HG02623 (cell line): Measurements from ENCODE around the gene KAT2B.

ENCODE experiments used
- ATAC-seq: cut with Tn5 transposase; IDR thresholded peaks from one replicate; pipeline ENCODE4 v1.9.1; 2021; ENCODE audit warnings: moderate library complexity; ENCODE audit not compliant: unreplicated experiment

Gene KAT2B

GRCh38 chr3:20064796-20065564 lies 24.7 kb downstream of the KAT2B start:
- ATAC-seq, result no peak

- ATAC-seq, result no peak
These were observed 25.8 kb downstream of the KAT2B start for GRCh38 chr3:20066079-20066478.

GRCh38 chr3:20066850-20067617 lies 26.8 kb downstream of the KAT2B start:
- ATAC-seq, result no peak

GRCh38 chr3:20068512-20069177 lies 28.4 kb downstream of the KAT2B start:
- ATAC-seq, result no peak

GRCh38 chr3:20069178-20069532 lies 28.9 kb downstream of the KAT2B start:
- no peak for ATAC-seq

GRCh38 chr3:20071175-20071574 lies 30.9 kb downstream of the KAT2B start:
- no peak for ATAC-seq

GRCh38 chr3:20072422-20072821 lies 32.2 kb downstream of the KAT2B start:
- no peak for ATAC-seq

GRCh38 chr3:20073068-20073467 lies 32.8 kb downstream of the KAT2B start:
- no peak for ATAC-seq

- ATAC-seq, result no peak
These were observed 33.4 kb downstream of the KAT2B start for GRCh38 chr3:20073683-20074082.

GRCh38 chr3:20074226-20075063 lies 34.2 kb downstream of the KAT2B start:
- ATAC-seq, result no peak

- no peak for ATAC-seq
These were observed 35.0 kb downstream of the KAT2B start for GRCh38 chr3:20075197-20075596.

GRCh38 chr3:20076296-20076997 lies 36.2 kb downstream of the KAT2B start:
- ATAC-seq, result no peak

GRCh38 chr3:20077068-20077467 lies 36.8 kb downstream of the KAT2B start:
- no peak for ATAC-seq

- ATAC-seq, result no peak
These were observed 38.0 kb downstream of the KAT2B start for GRCh38 chr3:20078194-20078714.

- ATAC-seq, result no peak
These were observed 39.4 kb downstream of the KAT2B start for GRCh38 chr3:20079621-20080020.

GRCh38 chr3:20080956-20081554 lies 40.8 kb downstream of the KAT2B start:
- peak; percentile 65 for ATAC-seq

GRCh38 chr3:20083253-20083652 lies 43.0 kb downstream of the KAT2B start:
- ATAC-seq, result no peak

GRCh38 chr3:20083953-20084352 lies 43.7 kb downstream of the KAT2B start:
- no peak for ATAC-seq

GRCh38 chr3:20091331-20092047 lies 51.2 kb downstream of the KAT2B start:
- ATAC-seq, result no peak
